A204.1 (cell line): ENCODE results near the gene GRWD1.
A peak's percentile ranks its signal among the peaks of the same experiment; 100 is the strongest.

Experiments used
- FAIRE-seq: peaks from 2 replicates; lab custom pipeline; 2012; peaks lifted over from hg19 to GRCh38; lab: Jason Lieb, UNC

The GRWD1 gene

DNA sequence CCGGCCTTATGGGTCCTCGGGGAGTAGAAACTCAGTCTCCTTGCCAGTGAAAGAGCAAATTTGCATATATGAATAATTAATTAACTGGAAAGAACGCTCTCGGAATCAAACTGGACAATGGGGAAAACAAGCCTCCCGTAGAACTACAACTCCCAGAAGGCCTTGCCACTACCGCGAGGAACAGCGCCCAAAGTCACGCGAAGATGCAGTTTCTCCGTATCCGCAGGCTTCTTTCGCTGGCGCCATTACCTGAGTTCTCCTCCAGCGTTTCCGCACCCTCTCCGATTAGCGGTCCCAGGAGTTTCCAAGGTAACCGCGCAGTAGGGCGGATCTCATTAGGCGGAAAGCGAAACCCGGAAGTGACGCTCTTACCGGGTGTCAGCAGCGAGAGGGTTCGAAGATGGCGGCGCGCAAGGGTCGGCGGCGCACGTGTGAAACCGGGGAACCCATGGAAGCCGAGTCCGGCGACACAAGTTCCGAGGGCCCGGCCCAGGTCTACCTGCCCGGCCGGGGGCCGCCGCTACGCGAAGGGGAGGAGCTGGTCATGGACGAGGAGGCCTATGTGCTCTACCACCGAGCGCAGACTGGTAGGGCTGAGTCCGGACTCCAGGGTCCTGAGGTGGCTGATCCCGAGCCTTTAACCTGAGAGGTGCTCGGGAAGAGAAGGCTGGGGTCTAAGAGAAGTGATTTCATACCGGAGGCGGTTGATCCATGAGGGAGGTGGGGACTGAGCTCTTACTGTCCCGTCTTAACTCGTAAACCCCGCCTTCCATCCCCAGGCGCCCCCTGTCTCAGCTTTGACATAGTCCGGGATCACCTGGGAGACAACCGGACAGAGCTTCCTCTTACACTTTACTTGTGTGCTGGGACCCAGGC is at the start of gene GRWD1:
TSS of gene GRWD1 (plus strand) at position 378 of the 876 bp plus-strand sequence. CDS start at position 401, 23 bp downstream.
- FAIRE-seq = peak; percentile 98

DNA sequence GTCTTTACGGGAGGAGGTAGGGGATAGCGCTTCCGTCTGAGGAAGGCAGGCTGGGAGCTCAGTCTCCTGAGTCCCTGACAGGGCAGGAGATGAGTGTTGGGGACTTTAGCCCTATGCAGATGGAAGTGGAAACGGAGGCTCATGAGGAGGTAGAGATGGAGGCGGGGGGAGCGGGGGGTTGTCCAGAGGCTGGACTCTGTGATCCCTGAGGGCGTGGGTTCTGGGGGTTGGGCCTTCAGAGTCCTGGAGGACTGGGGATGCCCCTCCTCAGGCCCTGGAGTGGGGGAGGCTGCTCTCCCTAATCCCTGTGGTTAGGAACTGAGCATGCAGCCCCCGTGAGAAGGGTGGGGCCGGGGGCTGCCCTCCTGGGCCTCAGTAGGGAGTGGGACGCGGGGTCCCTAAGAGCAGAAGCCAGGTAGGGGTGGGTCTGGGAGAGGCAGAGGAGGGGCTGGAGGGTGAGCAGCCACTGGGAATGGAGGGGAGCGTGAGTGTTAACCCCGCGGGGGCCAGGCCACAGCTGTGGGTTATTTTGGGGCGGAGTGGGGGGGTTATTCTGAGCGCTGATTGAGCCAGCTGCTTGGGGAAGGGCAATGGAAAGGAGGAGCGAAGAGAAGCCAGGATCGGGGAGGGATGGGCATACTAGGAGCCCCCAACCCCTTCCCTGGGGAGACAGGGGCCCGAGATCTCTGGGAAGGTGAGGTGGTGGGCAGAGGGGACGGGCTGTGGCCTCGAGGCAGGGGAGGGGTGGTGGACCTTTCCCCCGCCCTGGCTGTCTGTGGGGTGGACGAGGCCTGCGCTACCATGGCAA is 49.6 kb upstream of the GRWD1 start:
- no peak for FAIRE-seq

DNA sequence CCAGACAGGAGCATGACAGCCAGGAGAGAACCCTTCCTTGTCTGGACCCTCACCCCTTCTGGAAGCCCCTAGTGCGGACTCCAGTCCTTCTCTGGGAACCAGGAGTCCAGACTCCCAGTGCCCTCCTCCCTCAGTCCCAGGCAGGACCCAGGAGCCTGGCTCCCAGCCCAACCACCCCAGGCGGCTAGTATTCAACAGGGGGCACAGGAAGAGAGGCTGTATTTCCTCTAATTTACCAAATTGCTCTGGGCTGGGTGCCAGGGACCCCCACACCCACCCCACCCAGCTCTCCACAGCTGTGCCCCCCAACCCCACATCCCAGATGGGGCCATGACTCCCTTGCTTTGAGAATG is 49.0 kb upstream of the GRWD1 start:
- FAIRE-seq = no peak

DNA sequence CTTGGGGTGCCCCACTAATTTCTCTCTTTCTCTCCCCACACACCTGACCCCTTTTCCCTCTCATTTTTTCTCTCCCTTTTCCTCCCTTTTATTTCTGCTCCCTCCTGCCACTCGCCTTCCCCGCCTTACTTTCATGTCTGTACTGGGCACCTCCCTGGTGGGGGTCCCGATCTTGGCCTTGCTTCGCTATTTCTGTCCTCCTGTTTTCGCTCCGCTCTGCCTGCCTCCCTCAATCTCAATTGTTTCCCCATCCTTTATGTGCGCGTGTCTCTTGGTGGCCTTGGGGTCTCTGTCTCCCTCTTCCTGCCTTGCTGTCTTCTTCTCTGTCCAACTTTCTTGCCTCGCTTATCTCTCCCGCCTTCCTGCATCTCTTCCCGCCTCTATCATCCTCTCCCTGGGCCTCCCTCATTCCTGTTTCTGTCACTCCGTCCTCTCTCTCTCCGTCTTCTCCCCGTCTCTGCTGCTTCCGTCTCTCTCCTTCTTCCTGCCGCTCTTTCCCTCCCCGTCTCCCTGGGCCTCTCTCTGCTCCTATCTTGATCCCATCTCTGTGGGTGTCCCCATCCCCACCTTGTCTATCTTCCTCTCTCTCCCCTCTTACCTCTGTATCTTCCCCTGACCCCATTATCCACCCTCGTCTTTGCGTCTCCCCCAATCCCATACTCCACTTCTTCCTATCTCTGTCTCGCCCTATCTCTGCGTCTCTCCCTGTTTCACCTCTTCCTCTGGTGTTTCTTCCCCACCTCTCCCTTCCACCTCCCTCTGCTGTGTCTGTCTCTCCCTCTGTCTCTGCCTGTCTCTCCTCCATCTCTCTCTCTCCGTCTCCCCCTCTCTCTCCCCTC is 48.3 kb upstream of the GRWD1 start:
- FAIRE-seq = no peak

DNA sequence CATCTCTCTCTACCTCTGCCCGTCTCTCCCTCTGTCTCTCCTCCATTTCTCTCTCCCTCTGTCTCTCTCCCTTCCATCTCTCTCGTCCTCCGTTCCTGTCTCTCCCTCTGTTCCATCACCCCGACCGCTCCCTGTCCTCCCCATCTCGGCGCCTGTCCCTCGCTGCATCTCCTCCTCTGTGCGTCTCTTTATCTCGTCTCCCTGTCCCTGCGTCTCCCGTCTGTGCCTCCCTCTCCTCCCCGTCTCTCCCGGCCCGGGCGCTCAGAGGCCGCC is 47.7 kb upstream of the GRWD1 start:
- no peak for FAIRE-seq

DNA sequence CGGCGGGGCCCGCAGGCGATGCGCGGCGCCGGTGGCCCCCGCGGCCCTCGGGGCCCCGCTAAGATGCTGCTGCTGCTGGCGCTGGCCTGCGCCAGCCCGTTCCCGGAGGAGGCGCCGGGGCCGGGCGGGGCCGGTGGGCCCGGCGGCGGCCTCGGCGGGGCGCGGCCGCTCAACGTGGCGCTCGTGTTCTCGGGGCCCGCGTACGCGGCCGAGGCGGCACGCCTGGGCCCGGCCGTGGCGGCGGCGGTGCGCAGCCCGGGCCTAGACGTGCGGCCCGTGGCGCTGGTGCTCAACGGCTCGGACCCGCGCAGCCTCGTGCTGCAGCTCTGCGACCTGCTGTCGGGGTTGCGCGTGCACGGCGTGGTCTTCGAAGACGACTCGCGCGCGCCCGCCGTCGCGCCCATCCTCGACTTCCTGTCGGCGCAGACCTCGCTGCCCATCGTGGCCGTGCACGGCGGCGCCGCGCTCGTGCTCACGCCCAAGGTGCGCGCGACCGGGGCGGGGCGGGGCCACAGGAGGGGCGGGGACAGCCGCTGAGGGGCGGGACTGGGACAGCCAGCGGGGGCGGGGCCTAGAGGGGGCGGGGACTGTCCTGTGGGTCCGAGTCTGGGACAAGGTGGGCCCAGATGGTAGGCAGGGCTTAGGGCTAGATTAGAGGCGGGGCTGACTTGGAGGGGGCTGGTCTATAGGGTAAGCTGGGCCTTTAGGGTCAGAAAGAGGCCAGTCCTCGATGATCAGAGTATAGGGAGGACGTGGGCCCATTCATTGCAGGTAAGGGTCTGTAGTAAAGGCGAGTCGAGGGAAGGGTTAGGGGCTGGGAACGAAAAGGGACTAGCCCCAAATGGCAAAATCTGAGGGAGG is 47.2 kb upstream of the GRWD1 start:
- no peak for FAIRE-seq

DNA sequence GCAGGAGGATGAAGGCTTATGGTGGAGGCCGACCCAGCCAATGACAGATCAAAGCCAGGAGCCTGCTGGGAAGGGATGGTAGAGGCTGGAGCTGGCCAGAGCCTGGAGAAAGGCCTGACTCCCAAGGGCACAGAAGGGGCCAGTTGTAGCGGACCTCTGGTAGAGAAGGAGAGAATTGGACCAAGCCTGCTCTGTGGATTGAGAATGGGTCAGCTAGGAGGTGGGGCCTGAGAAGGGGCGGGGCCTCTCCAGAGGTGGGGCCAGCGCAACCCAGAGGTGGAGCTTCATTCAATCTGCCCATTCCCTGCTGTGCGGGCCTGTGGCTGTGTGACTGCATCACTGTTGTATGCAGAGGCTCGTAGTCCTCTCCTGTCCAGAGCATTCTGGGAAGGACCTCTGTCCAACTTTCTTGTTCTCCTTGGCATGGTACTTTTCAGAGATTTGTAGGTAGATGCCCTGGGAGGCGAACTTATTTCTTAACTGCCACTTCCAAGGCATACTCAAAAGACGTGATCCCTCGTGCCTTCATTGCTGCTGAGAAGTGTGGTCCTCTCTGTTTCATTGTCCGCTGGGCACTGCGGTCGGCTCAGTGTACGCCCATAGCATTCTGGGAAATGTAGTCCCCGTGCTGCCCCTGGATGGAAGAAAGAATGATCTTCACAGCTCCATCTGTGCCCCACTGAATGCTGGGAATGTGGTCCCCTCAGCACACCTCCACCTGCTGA is 45.6 kb upstream of the GRWD1 start:
- FAIRE-seq = no peak

DNA sequence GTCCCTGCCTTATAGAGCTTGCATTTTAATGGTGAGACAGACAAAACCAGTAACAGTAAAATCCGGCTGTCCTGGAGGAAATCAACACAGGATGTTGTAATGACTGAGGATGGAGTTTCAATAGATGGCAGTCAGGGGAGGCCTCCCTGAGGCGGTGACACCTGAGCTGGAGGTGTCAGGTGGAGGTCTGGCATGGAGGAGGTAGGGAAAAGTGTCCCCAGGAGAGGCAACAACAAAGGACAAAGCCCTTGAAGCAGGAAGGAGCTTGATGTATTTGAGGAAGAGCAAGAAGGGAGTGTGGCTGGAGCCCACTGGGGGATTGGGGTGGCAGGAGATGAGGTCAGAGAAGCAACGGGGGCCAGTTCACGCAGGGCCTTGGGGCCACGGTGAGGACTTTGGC is 44.5 kb upstream of the GRWD1 start:
- no peak for FAIRE-seq

DNA sequence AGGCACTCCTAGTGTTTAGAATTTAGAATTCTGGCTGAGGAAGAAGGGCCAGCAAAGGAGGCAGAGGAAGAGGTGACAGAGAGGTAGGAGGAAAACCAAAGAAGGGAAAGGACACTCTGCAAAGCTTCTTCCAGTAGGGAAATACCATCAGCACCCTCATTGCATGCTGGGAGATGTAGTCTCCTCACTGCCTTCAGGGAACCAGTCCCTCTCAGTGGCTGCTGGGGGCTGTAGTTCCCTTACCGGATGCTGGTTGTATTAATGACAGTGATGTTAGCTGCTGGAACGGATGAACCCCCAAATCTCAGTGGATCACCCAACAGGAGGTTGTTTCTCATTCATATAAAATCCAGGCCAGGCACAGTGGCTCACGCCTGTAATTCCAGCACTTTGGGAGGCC is 42.2 kb upstream of the GRWD1 start:
- no peak for FAIRE-seq

DNA sequence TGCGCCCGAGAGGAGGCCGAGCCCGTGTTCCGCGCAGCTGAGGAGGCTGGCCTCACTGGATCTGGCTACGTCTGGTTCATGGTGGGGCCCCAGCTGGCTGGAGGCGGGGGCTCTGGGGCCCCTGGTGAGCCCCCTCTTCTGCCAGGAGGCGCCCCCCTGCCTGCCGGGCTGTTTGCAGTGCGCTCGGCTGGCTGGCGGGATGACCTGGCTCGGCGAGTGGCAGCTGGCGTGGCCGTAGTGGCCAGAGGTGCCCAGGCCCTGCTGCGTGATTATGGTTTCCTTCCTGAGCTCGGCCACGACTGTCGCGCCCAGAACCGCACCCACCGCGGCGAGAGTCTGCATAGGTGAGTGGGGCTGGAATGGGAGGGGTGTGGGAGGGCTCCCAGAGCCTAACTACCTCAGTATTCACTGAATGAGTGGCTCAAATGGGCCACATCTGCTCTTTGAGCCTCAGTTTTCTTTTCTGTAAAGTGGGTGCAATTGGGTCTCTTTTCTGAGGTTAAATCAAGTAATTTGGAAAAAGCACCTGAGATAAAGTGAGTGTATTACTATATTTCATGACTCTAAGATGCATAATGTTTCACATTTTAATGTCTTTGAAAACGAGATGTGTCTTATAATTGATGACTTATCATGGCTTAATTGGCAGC is 40.6 kb upstream of the GRWD1 start:
- no peak for FAIRE-seq

DNA sequence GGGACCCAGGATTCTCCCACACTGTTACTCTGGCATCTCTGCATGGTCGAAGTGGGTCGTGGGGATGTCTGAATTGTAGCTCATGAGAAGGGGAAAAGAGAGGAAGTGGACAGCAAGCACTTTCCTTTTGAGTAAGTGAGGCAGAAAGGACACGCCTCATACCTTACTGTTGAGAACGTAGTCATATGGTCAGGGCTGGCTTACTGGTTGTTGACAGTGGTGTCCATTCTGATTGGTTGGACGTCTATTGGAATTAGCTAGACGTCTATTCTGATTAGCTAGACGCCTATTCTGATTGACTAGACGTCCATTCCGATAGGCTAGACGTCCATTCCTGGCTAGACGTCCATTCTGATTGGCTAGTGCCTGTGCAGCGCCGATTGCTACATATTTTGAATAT is 39.9 kb upstream of the GRWD1 start:
- no peak for FAIRE-seq

DNA sequence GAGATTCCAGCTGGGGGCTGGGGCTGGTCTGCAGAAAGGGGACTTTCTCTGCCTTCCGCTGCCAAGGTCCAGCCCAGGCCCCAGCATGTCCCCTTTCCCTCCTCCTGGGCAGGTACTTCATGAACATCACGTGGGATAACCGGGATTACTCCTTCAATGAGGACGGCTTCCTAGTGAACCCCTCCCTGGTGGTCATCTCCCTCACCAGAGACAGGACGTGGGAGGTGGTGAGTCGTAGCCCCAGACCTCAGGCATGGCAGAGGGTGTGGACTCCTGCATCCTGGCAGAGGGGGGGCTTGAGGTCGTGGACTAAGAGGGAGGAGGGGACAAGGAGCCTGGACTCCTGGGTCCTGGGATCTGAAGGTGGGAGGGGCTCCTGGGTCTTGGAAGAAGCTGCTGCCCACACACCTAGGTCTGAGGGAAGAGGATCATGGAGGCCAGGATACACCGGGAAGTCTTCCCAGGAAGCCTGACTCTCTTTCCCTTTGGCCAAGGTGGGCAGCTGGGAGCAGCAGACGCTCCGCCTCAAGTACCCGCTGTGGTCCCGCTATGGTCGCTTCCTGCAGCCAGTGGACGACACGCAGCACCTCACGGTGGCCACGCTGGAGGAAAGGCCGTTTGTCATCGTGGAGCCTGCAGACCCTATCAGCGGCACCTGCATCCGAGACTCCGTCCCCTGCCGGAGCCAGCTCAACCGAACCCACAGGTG is 31.8 kb upstream of the GRWD1 start:
- FAIRE-seq = no peak

DNA sequence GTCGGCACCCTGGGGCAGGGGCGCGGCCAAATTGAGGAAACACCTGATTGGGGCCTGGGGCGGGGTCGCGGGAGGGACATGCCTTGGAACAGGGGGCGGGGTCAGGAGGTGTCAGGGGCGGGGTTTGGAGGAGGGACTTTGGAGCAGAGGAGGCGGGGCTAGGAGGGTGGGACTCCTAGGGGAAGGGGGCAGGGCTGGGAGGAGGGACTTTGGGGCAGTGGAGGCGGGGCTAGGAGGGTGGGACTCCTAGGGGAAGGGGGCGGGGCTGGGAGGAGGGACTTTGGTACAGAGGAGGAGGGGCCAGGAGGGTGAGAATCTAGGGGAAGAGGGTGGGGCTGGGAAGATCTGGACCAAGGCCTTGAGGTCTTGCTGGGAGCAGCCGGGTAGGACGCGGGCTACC is 30.4 kb upstream of the GRWD1 start:
- FAIRE-seq = no peak

DNA sequence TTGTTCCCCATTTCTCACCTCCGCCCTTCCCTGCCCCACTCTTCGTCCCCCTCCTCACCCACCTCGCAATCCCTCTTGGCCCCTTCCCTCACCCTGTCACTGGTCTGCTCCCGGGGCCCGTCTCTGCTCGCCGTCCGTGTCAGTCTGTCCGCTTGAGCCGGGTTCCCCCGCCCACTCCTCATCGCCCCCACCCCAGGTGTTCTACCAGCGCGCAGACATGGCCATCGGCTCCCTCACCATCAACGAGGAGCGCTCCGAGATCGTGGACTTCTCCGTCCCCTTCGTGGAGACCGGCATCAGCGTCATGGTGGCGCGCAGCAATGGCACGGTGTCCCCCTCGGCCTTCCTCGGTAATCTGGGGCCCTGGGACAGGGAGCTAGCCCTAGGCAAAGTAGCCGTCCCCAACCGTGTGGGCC is 30.0 kb upstream of the GRWD1 start:
- FAIRE-seq = no peak

DNA sequence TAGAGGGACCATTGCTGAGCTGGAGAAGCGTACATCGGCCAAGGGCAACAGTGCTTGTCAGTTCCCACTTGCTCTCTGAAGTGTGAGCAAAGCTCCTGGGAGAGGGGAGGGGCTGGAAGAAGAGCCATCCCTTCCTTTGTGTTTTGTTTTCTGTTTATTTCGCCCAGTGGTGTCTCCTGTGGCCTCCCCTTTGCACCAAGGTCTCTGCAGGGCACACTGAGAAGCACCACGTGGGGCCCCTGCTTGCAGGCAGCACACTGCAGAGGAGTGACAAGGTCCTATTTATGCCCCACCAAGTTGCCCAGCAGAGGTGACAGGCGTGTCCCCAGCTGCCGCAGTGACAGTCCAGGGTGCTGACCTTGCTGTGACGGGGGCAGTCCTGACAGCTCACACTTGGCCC is 28.4 kb upstream of the GRWD1 start:
- FAIRE-seq = no peak

DNA sequence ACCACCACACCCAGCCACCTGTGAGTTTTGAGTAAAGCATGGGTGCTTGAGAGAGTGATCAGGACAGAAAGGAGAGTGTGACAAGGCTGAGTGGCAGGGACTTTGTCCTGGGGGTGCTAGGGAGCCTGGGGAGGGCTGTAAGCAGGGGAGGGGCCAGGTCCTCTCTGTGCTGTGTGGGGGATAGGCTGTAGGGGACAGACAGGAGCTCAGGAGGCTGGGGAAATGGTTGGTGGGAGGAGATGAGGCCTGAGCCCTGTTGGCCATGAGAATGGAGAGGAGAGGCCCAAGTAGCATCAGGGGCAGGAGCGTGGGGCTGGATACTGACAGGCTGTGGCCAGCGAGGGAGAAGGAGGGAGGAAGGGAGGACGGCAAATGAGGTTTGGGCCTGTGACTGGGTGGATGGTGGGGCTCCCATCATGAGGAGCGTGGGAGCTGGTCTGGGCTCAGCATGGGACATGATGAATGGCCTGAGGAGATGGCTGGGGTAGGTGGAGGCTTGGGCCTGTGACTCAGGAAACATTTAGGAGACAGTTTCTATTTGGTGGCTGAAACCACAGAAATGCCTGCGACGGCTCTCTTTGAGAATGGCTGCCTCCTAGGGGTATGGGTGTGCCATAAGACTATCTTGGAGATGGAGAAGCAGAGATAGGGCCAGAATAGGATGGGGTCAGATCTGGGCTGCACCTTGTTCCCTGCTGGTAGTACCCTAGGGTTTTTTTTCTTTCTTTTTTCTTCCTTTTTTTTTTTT is 27.3 kb upstream of the GRWD1 start:
- no peak for FAIRE-seq

DNA sequence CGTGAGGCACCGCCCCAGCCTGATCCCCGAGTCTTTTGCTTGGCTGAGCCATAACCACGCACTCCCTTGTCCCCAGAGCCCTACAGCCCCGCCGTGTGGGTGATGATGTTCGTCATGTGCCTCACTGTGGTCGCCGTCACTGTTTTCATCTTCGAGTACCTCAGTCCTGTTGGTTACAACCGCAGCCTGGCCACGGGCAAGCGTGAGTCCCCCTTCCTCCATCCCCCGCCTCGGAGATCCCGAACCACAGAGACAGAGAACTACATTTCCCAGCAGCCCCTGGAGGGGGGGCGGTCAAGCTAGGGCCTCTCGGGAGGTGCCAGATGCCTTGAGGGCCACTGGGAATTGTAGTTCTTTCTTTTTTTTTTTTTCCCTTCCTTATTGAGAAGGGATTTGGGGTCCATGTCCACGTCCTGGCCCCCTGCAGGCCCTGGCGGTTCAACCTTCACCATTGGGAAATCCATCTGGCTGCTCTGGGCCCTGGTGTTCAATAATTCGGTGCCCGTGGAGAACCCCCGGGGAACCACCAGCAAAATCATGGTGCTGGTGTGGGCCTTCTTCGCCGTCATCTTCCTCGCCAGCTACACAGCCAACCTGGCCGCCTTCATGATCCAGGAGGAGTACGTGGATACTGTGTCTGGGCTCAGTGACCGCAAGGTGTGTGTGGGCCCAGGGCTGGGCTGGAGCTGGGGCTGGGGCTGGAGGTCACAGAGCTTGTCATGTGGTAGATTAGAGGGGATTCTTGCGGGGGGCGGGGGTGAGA is 26.4 kb upstream of the GRWD1 start:
- FAIRE-seq = no peak

DNA sequence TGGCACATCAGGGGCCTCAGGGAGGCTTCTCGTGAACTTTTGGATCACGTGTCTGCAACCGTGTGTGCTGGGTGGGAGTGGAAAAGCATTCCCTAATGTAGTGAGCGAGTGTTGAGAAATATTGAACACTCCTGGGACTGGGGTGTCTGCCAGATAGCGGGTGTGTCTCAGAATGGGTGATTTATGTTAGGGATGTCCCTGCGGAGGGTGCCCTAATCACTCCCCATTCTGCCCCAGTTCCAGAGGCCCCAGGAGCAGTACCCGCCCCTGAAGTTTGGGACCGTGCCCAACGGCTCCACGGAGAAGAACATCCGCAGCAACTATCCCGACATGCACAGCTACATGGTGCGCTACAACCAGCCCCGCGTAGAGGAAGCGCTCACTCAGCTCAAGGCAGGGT is 24.2 kb upstream of the GRWD1 start:
- FAIRE-seq = no peak
